HFFc6 (cell line): Measurements from ENCODE around the gene TUBB2B. TPM values are rescaled to one million over a fixed set of nuclear protein-coding genes. Genes with fewer than 3 reads are reported as not detected.
A peak's percentile ranks its signal among the peaks of the same experiment; 100 is the strongest.

Experiments
- DNase-seq: peaks from one replicate; pipeline ENCODE4 v3.0.0-alpha.2; 2018
- H3K27ac Mint-ChIP-seq: 2 replicates; pipeline ENCODE4 v1.8.0; 2020; ENCODE audit warnings: mild to moderate bottlenecking, mixed read lengths
- H3K27me3 Mint-ChIP-seq: 2 replicates; pipeline ENCODE4 v1.8.0; 2021; ENCODE audit warnings: mild to moderate bottlenecking, moderate library complexity, mixed read lengths; ENCODE audit not compliant: insufficient read depth
- H3K36me3 Mint-ChIP-seq: 2 replicates; pipeline ENCODE4 v1.8.0; 2021; ENCODE audit warnings: low read depth, mixed read lengths
- H3K4me1 Mint-ChIP-seq: 2 replicates; pipeline ENCODE4 v1.8.0; 2020; ENCODE audit warnings: low read depth, mixed read lengths
- H3K4me3 Mint-ChIP-seq: 2 replicates; pipeline ENCODE4 v1.8.0; 2020; ENCODE audit warnings: mild to moderate bottlenecking, moderate library complexity, mixed read lengths
- H3K9me3 Mint-ChIP-seq: 2 replicates; pipeline ENCODE4 v1.8.0; 2020; ENCODE audit warnings: mild to moderate bottlenecking, mixed read lengths
- total RNA-seq, 6 experiments: library from RNA; stranded (reverse); fragmentation: NEBNext Ultra II Directional; extraction: Animal tissue kit (Norgen Biotek cat#: 25700); gene quantifications; 2 replicates in 1 of 6; 3 replicates in 5 of 6; pipeline ENCODE4 v1.2.3, GENCODE V29; 2021
- TF ChIP-seq, protein P1 (sequence below): fragments of 200-600 bp; sonication (generic); IDR thresholded peaks from 2 replicates; pipeline ENCODE4 v1.5.0; 2021; ENCODE audit warnings: antibody characterized with exemption, mild to moderate bottlenecking

Gene TUBB2B
- total RNA-seq, 6 experiments from 2014 or later: 0.14 to 1.3 (median 0.90) TPM

DNA sequence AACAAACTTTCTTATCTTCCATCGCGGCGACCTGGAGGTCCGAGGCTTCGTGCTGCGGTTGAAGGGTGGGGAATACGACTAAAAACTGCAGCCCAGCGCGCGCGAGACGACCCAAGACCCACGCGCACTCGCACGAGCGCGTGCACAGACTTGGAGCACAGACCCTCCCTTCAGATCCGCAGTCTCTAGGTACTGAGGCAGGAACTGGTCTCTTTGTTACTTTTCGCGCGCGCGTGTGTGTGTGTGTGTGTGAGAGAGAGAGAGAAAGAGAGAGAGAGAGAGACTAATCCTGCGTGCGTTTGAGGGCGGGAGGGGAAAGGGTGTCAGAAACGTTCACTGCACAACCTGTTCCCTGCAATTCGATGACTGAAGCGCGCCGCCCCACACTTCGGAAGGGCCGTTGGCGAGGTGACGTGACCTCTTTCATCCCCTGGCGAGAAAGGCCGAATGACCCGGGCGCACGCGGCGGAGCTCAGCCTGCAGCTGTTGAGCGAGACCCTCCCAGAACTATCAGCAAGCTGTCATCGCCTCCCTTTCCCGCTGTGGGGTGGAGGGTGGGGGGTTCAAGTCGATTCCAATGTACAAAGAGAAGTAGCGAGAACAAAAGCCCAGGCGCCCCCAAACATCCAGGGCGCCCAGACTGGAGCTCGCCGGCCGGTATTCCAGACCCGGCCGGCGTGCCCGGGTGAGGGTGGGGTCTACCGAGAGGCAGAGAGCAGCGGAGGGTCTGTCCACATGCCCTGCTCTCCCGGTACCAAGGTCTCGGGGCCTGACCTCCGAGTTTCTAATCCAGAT lies 1.5 kb upstream of the TUBB2B start:
- H3K4me1 Mint-ChIP-seq: peaks cover 37% of the 10 kb centered on the region
- H3K36me3 Mint-ChIP-seq: no peaks in the 10 kb centered on the region
- no peaks in the 10 kb centered on the region for H3K9me3 Mint-ChIP-seq
- no peak for DNase-seq
- H3K4me3 Mint-ChIP-seq: peak overlapping the region; percentile 54; the same call in 1 of the 2 replicates
- TF ChIP-seq, protein P1, sequence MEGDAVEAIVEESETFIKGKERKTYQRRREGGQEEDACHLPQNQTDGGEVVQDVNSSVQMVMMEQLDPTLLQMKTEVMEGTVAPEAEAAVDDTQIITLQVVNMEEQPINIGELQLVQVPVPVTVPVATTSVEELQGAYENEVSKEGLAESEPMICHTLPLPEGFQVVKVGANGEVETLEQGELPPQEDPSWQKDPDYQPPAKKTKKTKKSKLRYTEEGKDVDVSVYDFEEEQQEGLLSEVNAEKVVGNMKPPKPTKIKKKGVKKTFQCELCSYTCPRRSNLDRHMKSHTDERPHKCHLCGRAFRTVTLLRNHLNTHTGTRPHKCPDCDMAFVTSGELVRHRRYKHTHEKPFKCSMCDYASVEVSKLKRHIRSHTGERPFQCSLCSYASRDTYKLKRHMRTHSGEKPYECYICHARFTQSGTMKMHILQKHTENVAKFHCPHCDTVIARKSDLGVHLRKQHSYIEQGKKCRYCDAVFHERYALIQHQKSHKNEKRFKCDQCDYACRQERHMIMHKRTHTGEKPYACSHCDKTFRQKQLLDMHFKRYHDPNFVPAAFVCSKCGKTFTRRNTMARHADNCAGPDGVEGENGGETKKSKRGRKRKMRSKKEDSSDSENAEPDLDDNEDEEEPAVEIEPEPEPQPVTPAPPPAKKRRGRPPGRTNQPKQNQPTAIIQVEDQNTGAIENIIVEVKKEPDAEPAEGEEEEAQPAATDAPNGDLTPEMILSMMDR: no peak
- H3K27ac Mint-ChIP-seq: no peak overlapping the region
- peaks cover 54% of the 10 kb centered on the region for H3K27me3 Mint-ChIP-seq

DNA sequence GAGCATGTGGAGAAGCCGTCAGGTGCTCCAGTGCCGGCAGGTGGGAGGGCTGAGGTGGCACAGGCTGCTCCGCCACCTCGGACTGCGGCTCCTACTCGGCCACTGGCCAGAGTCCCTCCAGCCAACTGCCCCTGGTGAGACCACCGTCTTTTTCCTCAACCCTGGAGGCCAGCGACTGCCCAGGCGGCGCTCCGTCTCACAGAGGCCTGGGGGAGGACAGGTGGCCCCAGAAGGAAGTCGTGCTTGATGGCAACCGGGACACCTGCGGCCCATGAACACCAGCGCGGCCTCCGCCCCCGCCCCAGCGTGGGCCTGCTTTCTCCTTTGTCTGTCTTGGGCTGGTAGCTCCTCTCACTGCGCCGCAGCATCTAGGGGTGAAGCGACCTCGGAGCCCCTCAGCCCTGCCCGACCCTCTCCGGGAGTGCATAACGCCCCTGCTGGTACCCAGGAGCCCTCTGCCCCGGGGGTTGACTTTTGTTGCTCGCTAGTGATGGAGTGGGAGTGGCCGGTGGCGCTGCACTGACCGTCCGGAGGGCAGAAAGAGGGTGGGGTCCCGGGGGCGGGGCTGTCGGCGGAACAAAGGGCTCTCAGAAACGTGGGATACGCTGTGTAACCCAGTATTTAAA lies 706 bp upstream of the TUBB2B start:
- no peaks in the 10 kb centered on the region for H3K36me3 Mint-ChIP-seq
- H3K9me3 Mint-ChIP-seq: no peaks in the 10 kb centered on the region
- TF ChIP-seq, protein P1: no peak
- H3K4me3 Mint-ChIP-seq: peak overlapping the region; percentile 45; the same call in 1 of the 2 replicates
- no peak overlapping the region for H3K27ac Mint-ChIP-seq
- no peak for DNase-seq
- peaks cover 51% of the 10 kb centered on the region for H3K27me3 Mint-ChIP-seq
- H3K4me1 Mint-ChIP-seq: peaks cover 37% of the 10 kb centered on the region

DNA sequence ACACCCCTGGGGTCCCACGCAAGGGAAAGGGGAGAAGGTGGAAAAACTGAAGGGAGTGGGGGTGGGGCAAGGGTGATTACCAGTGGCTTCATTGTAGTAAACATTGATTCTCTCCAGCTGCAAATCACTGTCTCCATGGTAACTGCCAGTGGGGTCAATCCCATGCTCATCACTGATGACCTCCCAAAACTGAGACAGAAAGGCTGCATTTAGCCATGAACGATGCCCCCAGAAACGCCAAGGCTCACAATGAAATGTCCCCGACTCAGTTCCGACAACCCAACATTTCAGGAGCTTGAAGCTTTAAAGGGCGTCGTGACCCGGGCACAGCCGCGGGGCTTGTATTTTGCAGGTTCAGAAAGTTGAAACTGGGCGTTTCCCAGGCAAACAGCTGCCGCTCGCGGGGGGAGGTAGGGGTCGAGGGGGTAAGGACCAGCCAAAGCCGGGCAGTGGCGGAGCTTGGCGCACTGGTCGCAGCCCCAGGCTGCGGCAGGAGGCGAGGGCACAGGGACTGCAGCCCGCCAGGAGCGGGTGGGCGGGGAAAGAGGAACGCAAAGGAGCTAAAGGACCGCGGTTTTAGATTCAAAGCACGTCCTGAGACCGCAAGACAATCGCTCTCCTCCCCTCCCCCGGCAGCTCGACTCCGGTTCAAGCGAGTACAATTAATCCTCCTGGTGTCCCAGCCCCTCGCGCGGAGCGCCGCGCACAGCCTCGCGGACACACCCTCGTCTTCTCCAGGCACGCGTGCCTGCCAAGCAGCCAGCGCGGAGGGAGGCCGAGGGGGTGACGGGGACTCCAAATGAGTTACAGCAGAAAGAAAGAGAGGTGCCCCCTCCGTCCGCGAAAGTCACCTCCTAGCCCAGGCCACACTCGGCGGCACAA lies 731 bp downstream of the TUBB2B start:
- Mint-ChIP-seq H3K27me3 (peaks cover 43% of the 10 kb centered on the region), H3K4me1 (peaks cover 28% of the 10 kb centered on the region), H3K36me3 (no peaks in the 10 kb centered on the region), H3K4me3 (peak overlapping the region; percentile 66), H3K9me3 (no peaks in the 10 kb centered on the region), H3K27ac (no peak overlapping the region)
- TF ChIP-seq, protein P1: no peak
- no peak for DNase-seq

DNA sequence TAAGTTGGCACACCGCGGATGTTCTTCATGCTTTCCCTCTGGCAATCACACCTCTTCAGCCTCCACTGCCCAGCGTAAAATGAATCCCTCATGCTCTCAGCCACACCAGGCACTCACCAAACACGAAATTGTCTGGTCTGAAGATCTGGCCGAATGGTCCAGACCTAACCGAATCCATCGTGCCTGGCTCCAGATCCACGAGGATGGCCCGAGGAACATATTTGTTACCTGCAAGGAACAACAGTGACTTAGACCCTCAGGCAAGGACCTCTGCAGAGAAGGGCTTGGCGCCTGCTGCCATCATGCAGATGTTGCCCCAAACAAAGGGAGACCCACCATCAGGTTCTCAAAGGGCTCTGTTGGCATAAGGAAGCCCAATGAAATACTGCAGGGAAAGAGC lies 1.4 kb downstream of the TUBB2B start:
- peaks cover 43% of the 10 kb centered on the region for H3K27me3 Mint-ChIP-seq
- no peak overlapping the region for H3K4me3 Mint-ChIP-seq
- TF ChIP-seq, protein P1: no peak
- no peaks in the 10 kb centered on the region for H3K9me3 Mint-ChIP-seq
- no peak overlapping the region for H3K27ac Mint-ChIP-seq
- no peak for DNase-seq
- H3K36me3 Mint-ChIP-seq: no peaks in the 10 kb centered on the region
- H3K4me1 Mint-ChIP-seq: peaks cover 23% of the 10 kb centered on the region

GRCh38 chr6:3222506-3223038 lies 4.9 kb downstream of the TUBB2B start:
- Mint-ChIP-seq H3K4me1 (no peaks in the 10 kb centered on the region), H3K9me3 (no peaks in the 10 kb centered on the region), H3K36me3 (no peaks in the 10 kb centered on the region), H3K4me3 (no peak overlapping the region), H3K27ac (no peak overlapping the region), H3K27me3 (peaks cover 31% of the 10 kb centered on the region)
- no peak for DNase-seq
- TF ChIP-seq, protein P1: no peak
